ENCODE data around the gene GRIA4. TPM values are rescaled to one million over a fixed set of nuclear protein-coding genes. Genes with fewer than 3 reads are reported as not detected.
"Not testable (repeated sequence)": the region's sequence is repeated elsewhere in the genome, so short reads cannot be mapped to it uniquely, and the experiment has no call there.

The GRIA4 gene
- total RNA-seq, 1 experiment from 2014 or later: 1.3 TPM

GRCh38 chr11:105858841-105859240 lies 249.0 kb downstream of the GRIA4 start:
- Histone ChIP-seq H3K4me3 (ENCODE audit: insufficient read depth, low read depth, low read length) (no peak overlapping the region), H3K27me3 (ENCODE audit: control insufficient read depth, insufficient read depth, low read length) (no peaks in the 10 kb centered on the region), H3K36me3 (replicated peaks; ENCODE audit: control insufficient read depth, insufficient read depth, low read length) (no peaks in the 10 kb centered on the region)
- no peak for DNase-seq

GRCh38 chr11:105860105-105860504 lies 250.2 kb downstream of the GRIA4 start:
- DNase-seq: no peak
- no peaks in the 10 kb centered on the region for H3K36me3 ChIP-seq (replicated peaks; ENCODE audit: control insufficient read depth, insufficient read depth, low read length)
- H3K4me3 ChIP-seq (ENCODE audit: insufficient read depth, low read depth, low read length): no peak overlapping the region
- H3K27me3 ChIP-seq (ENCODE audit: control insufficient read depth, insufficient read depth, low read length): no peaks in the 10 kb centered on the region

- H3K27me3 ChIP-seq (ENCODE audit: control insufficient read depth, insufficient read depth, low read length): no peaks in the 10 kb centered on the region
- H3K4me3 ChIP-seq (ENCODE audit: insufficient read depth, low read depth, low read length): no peak overlapping the region
- H3K36me3 ChIP-seq (replicated peaks; ENCODE audit: control insufficient read depth, insufficient read depth, low read length): no peaks in the 10 kb centered on the region
- DNase-seq: no peak
Observed at GRCh38 chr11:105861225-105861624, 251.4 kb downstream of the GRIA4 start.

- H3K4me3 ChIP-seq (ENCODE audit: insufficient read depth, low read depth, low read length): no peak overlapping the region
- DNase-seq: no peak
- no peaks in the 10 kb centered on the region for H3K36me3 ChIP-seq (replicated peaks; ENCODE audit: control insufficient read depth, insufficient read depth, low read length)
- no peaks in the 10 kb centered on the region for H3K27me3 ChIP-seq (ENCODE audit: control insufficient read depth, insufficient read depth, low read length)
Observed at GRCh38 chr11:105862736-105863367, 253.0 kb downstream of the GRIA4 start.

GRCh38 chr11:105863523-105863922 lies 253.7 kb downstream of the GRIA4 start:
- H3K27me3 ChIP-seq (ENCODE audit: control insufficient read depth, insufficient read depth, low read length): no peaks in the 10 kb centered on the region
- DNase-seq: no peak
- no peaks in the 10 kb centered on the region for H3K36me3 ChIP-seq (replicated peaks; ENCODE audit: control insufficient read depth, insufficient read depth, low read length)
- no peak overlapping the region for H3K4me3 ChIP-seq (ENCODE audit: insufficient read depth, low read depth, low read length)

- Histone ChIP-seq H3K36me3 (replicated peaks; ENCODE audit: control insufficient read depth, insufficient read depth, low read length) (no peaks in the 10 kb centered on the region), H3K4me3 (ENCODE audit: insufficient read depth, low read depth, low read length) (no peak overlapping the region), H3K27me3 (ENCODE audit: control insufficient read depth, insufficient read depth, low read length) (no peaks in the 10 kb centered on the region)
- DNase-seq: no peak
Observed at GRCh38 chr11:105867742-105868141, 257.9 kb downstream of the GRIA4 start.

- no peak for DNase-seq
- Histone ChIP-seq H3K27me3 (ENCODE audit: control insufficient read depth, insufficient read depth, low read length) (no peaks in the 10 kb centered on the region), H3K4me3 (ENCODE audit: insufficient read depth, low read depth, low read length) (no peak overlapping the region), H3K36me3 (replicated peaks; ENCODE audit: control insufficient read depth, insufficient read depth, low read length) (no peaks in the 10 kb centered on the region)
Observed at GRCh38 chr11:105868762-105869285, 259.0 kb downstream of the GRIA4 start.

GRCh38 chr11:105870516-105871113 lies 260.7 kb downstream of the GRIA4 start:
- no peak for DNase-seq
- Histone ChIP-seq H3K4me3 (ENCODE audit: insufficient read depth, low read depth, low read length) (no peak overlapping the region), H3K36me3 (replicated peaks; ENCODE audit: control insufficient read depth, insufficient read depth, low read length) (no peaks in the 10 kb centered on the region), H3K27me3 (ENCODE audit: control insufficient read depth, insufficient read depth, low read length) (no peaks in the 10 kb centered on the region)

- Histone ChIP-seq H3K4me3 (ENCODE audit: insufficient read depth, low read depth, low read length) (no peak overlapping the region), H3K36me3 (replicated peaks; ENCODE audit: control insufficient read depth, insufficient read depth, low read length) (no peaks in the 10 kb centered on the region), H3K27me3 (ENCODE audit: control insufficient read depth, insufficient read depth, low read length) (no peaks in the 10 kb centered on the region)
- no peak for DNase-seq
Observed at GRCh38 chr11:105878510-105878909, 268.6 kb downstream of the GRIA4 start.

- H3K36me3 ChIP-seq (replicated peaks; ENCODE audit: control insufficient read depth, insufficient read depth, low read length); DNase-seq; H3K27me3 ChIP-seq (ENCODE audit: control insufficient read depth, insufficient read depth, low read length); H3K4me3 ChIP-seq (ENCODE audit: insufficient read depth, low read depth, low read length): not testable (repeated sequence)
Observed at GRCh38 chr11:105878927-105879326, 269.1 kb downstream of the GRIA4 start.

GRCh38 chr11:105881027-105881426 lies 271.2 kb downstream of the GRIA4 start:
- H3K36me3 ChIP-seq (replicated peaks; ENCODE audit: control insufficient read depth, insufficient read depth, low read length): no peaks in the 10 kb centered on the region
- no peaks in the 10 kb centered on the region for H3K27me3 ChIP-seq (ENCODE audit: control insufficient read depth, insufficient read depth, low read length)
- H3K4me3 ChIP-seq (ENCODE audit: insufficient read depth, low read depth, low read length): no peak overlapping the region
- DNase-seq: no peak

GRCh38 chr11:105884436-105884835 lies 274.6 kb downstream of the GRIA4 start:
- H3K4me3 ChIP-seq (ENCODE audit: insufficient read depth, low read depth, low read length): no peak overlapping the region

GRCh38 chr11:105891685-105892084 lies 281.8 kb downstream of the GRIA4 start:
- H3K4me3 ChIP-seq (ENCODE audit: insufficient read depth, low read depth, low read length): no peak overlapping the region
- no peaks in the 10 kb centered on the region for H3K27me3 ChIP-seq (ENCODE audit: control insufficient read depth, insufficient read depth, low read length)
- DNase-seq: peak; percentile 12
- no peaks in the 10 kb centered on the region for H3K36me3 ChIP-seq (replicated peaks; ENCODE audit: control insufficient read depth, insufficient read depth, low read length)

More at GRCh38 chr11:105884436-105884835, 274.6 kb downstream of the GRIA4 start:
- no peaks in the 10 kb centered on the region for H3K27me3 ChIP-seq (ENCODE audit: control insufficient read depth, insufficient read depth, low read length)
- no peaks in the 10 kb centered on the region for H3K36me3 ChIP-seq (replicated peaks; ENCODE audit: control insufficient read depth, insufficient read depth, low read length)
- no peak for DNase-seq

- Histone ChIP-seq H3K36me3 (replicated peaks; ENCODE audit: control insufficient read depth, insufficient read depth, low read length) (no peaks in the 10 kb centered on the region), H3K27me3 (ENCODE audit: control insufficient read depth, insufficient read depth, low read length) (no peaks in the 10 kb centered on the region), H3K4me3 (ENCODE audit: insufficient read depth, low read depth, low read length) (no peak overlapping the region)
- DNase-seq: no peak
Observed at GRCh38 chr11:105897161-105897560, 287.3 kb downstream of the GRIA4 start.

- no peaks in the 10 kb centered on the region for H3K36me3 ChIP-seq (replicated peaks; ENCODE audit: control insufficient read depth, insufficient read depth, low read length)
- no peak overlapping the region for H3K4me3 ChIP-seq (ENCODE audit: insufficient read depth, low read depth, low read length)
- H3K27me3 ChIP-seq (ENCODE audit: control insufficient read depth, insufficient read depth, low read length): no peaks in the 10 kb centered on the region
- DNase-seq: no peak
Observed at GRCh38 chr11:105899772-105900171, 289.9 kb downstream of the GRIA4 start.

Measured in H7 (cell line).